ENCODE results near the gene EIF4G1.

The EIF4G1 gene

GRCh38 chr3:184352897-184353545, 38.6 kb downstream of the EIF4G1 start:
- no peak for DNase-seq

GRCh38 chr3:184353546-184353941, 39.1 kb downstream of the EIF4G1 start:
- no peak for DNase-seq

GRCh38 chr3:184354121-184354728, 39.8 kb downstream of the EIF4G1 start:
- DNase-seq: peak; percentile 70

GRCh38 chr3:184354754-184355153, 40.3 kb downstream of the EIF4G1 start:
- no peak for DNase-seq

- DNase-seq: no peak
Measured at GRCh38 chr3:184355261-184356040, 41.0 kb downstream of the EIF4G1 start.

GRCh38 chr3:184357248-184358123, 43.1 kb downstream of the EIF4G1 start:
- no peak for DNase-seq

- no peak for DNase-seq
Measured at GRCh38 chr3:184358124-184358767, 43.8 kb downstream of the EIF4G1 start.

GRCh38 chr3:184358921-184359350, 44.5 kb downstream of the EIF4G1 start:
- no peak for DNase-seq

- DNase-seq: no peak
Measured at GRCh38 chr3:184359610-184360009, 45.2 kb downstream of the EIF4G1 start.

GRCh38 chr3:184360070-184360928, 45.9 kb downstream of the EIF4G1 start:
- DNase-seq: no peak

GRCh38 chr3:184360929-184361531, 46.6 kb downstream of the EIF4G1 start:
- no peak for DNase-seq

- peak; percentile 36 for DNase-seq
Measured at GRCh38 chr3:184361532-184361931, 47.1 kb downstream of the EIF4G1 start, which contains the start of the genes CLCN2 and POLR2H. Gene CLCN2, minus strand, starts transcription at chr3:184361605. Its CDS starts 126 bp downstream, at chr3:184361479. Gene POLR2H, plus strand, starts transcription at chr3:184361710. Its CDS starts 1,783 bp downstream, at chr3:184363493.

GRCh38 chr3:184361932-184362667, 47.7 kb downstream of the EIF4G1 start:
- DNase-seq: peak; percentile 33

- peak; percentile 95 for DNase-seq
Measured at GRCh38 chr3:184362668-184363546, 48.5 kb downstream of the EIF4G1 start.

GRCh38 chr3:184366619-184367289, 52.3 kb downstream of the EIF4G1 start:
- DNase-seq: no peak

- no peak for DNase-seq
Measured at GRCh38 chr3:184368116-184368515, 53.7 kb downstream of the EIF4G1 start.

- no peak for DNase-seq
Measured at GRCh38 chr3:184368586-184369183, 54.3 kb downstream of the EIF4G1 start.

GRCh38 chr3:184371570-184372018, 57.2 kb downstream of the EIF4G1 start:
- peak; percentile 63 for DNase-seq

Data from CD4-positive, alpha-beta T cell treated with Interleukin-17A for 1 hour (primary cell).